HEK293T (cell line): ENCODE results near the gene TMCC3.

Experiments
- FOXM1 ChIP-seq: fragments of 450-650 bp; IDR thresholded peaks from 2 replicates; pipeline ENCODE4 v1.6.1; 2017; ENCODE audit warnings: mild to moderate bottlenecking, borderline replicate concordance
- TARDBP ChIP-seq: fragments of 450-650 bp; IDR thresholded peaks from 2 replicates; pipeline ENCODE4 v1.6.1; 2016
- TF ChIP-seq, protein P1 (sequence below): fragments of 450-650 bp; IDR thresholded peaks from 2 replicates; pipeline ENCODE4 v1.6.1; 2016

DNA sequence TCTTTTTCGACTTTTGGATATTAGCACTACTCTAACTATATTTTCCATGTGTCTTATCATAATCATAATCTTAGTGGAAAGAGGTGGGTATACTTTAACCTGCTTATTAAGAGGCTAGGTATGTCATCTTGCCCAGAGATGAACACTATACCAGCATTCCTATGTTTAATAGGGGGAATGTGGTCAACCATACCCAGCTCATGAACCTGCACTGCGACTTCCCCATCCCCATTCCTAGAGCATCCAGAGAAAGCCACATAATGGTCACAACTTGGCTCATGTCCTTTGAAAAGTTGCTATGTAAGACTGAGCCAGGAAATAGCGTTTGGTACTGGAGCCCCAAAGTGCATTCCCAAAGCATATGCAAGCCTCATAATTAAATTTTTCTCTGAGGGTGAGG, 55.2 kb downstream of the TMCC3 start:
- TF ChIP-seq, protein P1, sequence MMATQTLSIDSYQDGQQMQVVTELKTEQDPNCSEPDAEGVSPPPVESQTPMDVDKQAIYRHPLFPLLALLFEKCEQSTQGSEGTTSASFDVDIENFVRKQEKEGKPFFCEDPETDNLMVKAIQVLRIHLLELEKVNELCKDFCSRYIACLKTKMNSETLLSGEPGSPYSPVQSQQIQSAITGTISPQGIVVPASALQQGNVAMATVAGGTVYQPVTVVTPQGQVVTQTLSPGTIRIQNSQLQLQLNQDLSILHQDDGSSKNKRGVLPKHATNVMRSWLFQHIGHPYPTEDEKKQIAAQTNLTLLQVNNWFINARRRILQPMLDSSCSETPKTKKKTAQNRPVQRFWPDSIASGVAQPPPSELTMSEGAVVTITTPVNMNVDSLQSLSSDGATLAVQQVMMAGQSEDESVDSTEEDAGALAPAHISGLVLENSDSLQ, result no peak
- TF ChIP-seq TARDBP (no peak), FOXM1 (no peak)
